K562 (cell line): Measurements from ENCODE around the gene GTF2H4. TPM values are rescaled to one million over a fixed set of nuclear protein-coding genes. Genes with fewer than 3 reads are reported as not detected.

ENCODE experiments used
- KHSRP ChIP-seq: fragments of 450-650 bp; IDR thresholded peaks from 2 replicates; pipeline ENCODE4 v1.6.1; 2017
- MCM2 ChIP-seq: fragments of 450-650 bp; IDR thresholded peaks from 2 replicates; pipeline ENCODE4 v1.6.1; 2017; ENCODE audit warnings: low read depth, mild to moderate bottlenecking
- POLR2AphosphoS5 ChIP-seq: IDR thresholded peaks from 2 replicates; pipeline ENCODE4 v1.6.1; 2011; ENCODE audit warnings: mild to moderate bottlenecking, low read depth, low read length, moderate library complexity; ENCODE audit not compliant: control insufficient read depth, insufficient read depth
- TARDBP ChIP-seq: fragments of 450-650 bp; IDR thresholded peaks from 2 replicates; pipeline ENCODE4 v1.6.1; 2016
- ZNF134 ChIP-seq: fragments of 250-450 bp; sonication (Bioruptor Pico); conservative IDR thresholded peaks from 2 replicates; pipeline ENCODE4 v1.4.0; 2020
- ZNF830 ChIP-seq: fragments of 250-450 bp; sonication (Bioruptor Pico); IDR thresholded peaks from 2 replicates; pipeline ENCODE4 v1.5.0; 2021; ENCODE audit warnings: mild to moderate bottlenecking
- polyA plus RNA-seq, 8 experiments: library from polyadenylated mRNA; depleted of rRNA in 4 of 8; stranded (reverse) in 5 of 8; unstranded in 3 of 8; fragments of >200 nt; fragmentation: Nextera tagmentation in 2 of 8; fragmentation: Illumina TruSeq in 1 of 8; extraction: Ambion mirVana in 2 of 8; extraction: Trizol in 1 of 8; gene quantifications; 2 replicates each; pipeline versions ENCODE4 v1.2.1 to v1.2.3, GENCODE V29; 2011 to 2014; ENCODE audit warnings: inconsistent platforms in 1 of 8, missing spikeins in 1 of 8
- total RNA-seq, 7 experiments: library from RNA; depleted of rRNA in 6 of 7; stranded (reverse); fragments of >200 nt in 6 of 7; fragmentation: Illumina TruSeq in 2 of 7; extraction: Trizol in 2 of 7; gene quantifications; 2 replicates each; pipeline versions ENCODE4 v1.2.1 to v1.2.3, GENCODE V29; 2011 to 2021; ENCODE audit warnings: low replicate concordance in 1 of 7
- TF ChIP-seq, protein P1 (sequence below): fragments of 250-450 bp; sonication (Bioruptor Pico); IDR thresholded peaks from 2 replicates; pipeline ENCODE4 v1.4.0; 2020; ENCODE audit warnings: borderline replicate concordance
- TF ChIP-seq, protein P2 (sequence below): fragments of 250-450 bp; sonication (Bioruptor Pico); IDR thresholded peaks from 2 replicates; pipeline ENCODE4 v1.4.0; 2020
- TF ChIP-seq, protein P3 (sequence below): fragments of 450-650 bp; formaldehyde crosslinking; conservative IDR thresholded peaks from 2 replicates; pipeline ENCODE4 v1.4.0; 2022; ENCODE audit warnings: mild to moderate bottlenecking, missing genetic modification characterization
- TF ChIP-seq, protein P4 (sequence below): fragments of 250-450 bp; sonication (Bioruptor Pico); IDR thresholded peaks from 2 replicates; pipeline ENCODE4 v1.4.0; 2020; ENCODE audit warnings: mild to moderate bottlenecking, moderate library complexity
- TF ChIP-seq, protein P5 (sequence below): IDR thresholded peaks from 2 replicates; pipeline ENCODE4 v1.6.1; 2011; ENCODE audit warnings: borderline replicate concordance, low read depth, mild to moderate bottlenecking, moderate library complexity, low read length; ENCODE audit not compliant: insufficient read depth, poor library complexity, severe bottlenecking

Gene GTF2H4
- total and polyA plus RNA-seq, 9 of the 15 experiments (the other 6 are each of a cell fraction or from before 2014, with no cell fraction given): 3.6 to 86.1 (median 39.6) TPM

DNA sequence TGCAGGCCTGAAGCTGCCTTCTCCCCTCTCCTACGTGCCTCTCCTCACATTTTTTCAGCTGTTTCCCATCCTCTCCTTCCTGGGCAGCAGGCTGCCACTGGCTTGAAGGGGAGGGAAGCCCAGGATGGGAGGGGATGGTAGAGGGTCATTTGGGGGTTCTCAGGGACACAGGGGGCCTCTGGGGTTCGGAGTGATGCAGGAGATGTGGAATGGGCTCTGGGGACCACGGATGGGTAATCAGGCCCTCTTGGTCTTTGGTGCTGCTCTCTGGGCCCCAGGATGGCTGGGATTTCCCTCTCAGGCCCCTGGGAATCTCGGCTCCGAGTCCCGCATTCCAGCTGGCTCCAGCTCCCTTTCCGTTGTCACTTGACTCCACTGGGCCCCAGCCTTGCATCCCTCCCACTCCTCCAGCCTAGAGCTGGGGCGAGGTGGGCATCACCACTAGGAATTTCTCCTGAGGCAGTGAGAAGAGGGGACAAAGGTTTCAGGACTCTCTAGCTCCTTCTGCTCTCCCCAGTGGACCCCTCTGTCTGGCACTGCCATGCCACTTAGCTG lies 25.7 kb upstream of the GTF2H4 start (continued):
- TF ChIP-seq POLR2AphosphoS5: no peak
- TF ChIP-seq TARDBP: no peak
- TF ChIP-seq ZNF134 (CRISPR knock-in tag): no peak
- TF ChIP-seq, protein P1, sequence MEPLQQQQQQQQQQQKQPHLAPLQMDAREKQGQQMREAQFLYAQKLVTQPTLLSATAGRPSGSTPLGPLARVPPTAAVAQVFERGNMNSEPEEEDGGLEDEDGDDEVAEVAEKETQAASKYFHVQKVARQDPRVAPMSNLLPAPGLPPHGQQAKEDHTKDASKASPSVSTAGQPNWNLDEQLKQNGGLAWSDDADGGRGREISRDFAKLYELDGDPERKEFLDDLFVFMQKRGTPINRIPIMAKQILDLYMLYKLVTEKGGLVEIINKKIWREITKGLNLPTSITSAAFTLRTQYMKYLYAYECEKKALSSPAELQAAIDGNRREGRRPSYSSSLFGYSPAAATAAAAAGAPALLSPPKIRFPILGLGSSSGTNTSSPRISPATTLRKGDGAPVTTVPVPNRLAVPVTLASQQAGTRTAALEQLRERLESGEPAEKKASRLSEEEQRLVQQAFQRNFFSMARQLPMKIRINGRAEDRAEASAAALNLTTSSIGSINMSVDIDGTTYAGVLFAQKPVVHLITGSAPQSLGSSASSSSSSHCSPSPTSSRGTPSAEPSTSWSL: no peak
- TF ChIP-seq, protein P2, sequence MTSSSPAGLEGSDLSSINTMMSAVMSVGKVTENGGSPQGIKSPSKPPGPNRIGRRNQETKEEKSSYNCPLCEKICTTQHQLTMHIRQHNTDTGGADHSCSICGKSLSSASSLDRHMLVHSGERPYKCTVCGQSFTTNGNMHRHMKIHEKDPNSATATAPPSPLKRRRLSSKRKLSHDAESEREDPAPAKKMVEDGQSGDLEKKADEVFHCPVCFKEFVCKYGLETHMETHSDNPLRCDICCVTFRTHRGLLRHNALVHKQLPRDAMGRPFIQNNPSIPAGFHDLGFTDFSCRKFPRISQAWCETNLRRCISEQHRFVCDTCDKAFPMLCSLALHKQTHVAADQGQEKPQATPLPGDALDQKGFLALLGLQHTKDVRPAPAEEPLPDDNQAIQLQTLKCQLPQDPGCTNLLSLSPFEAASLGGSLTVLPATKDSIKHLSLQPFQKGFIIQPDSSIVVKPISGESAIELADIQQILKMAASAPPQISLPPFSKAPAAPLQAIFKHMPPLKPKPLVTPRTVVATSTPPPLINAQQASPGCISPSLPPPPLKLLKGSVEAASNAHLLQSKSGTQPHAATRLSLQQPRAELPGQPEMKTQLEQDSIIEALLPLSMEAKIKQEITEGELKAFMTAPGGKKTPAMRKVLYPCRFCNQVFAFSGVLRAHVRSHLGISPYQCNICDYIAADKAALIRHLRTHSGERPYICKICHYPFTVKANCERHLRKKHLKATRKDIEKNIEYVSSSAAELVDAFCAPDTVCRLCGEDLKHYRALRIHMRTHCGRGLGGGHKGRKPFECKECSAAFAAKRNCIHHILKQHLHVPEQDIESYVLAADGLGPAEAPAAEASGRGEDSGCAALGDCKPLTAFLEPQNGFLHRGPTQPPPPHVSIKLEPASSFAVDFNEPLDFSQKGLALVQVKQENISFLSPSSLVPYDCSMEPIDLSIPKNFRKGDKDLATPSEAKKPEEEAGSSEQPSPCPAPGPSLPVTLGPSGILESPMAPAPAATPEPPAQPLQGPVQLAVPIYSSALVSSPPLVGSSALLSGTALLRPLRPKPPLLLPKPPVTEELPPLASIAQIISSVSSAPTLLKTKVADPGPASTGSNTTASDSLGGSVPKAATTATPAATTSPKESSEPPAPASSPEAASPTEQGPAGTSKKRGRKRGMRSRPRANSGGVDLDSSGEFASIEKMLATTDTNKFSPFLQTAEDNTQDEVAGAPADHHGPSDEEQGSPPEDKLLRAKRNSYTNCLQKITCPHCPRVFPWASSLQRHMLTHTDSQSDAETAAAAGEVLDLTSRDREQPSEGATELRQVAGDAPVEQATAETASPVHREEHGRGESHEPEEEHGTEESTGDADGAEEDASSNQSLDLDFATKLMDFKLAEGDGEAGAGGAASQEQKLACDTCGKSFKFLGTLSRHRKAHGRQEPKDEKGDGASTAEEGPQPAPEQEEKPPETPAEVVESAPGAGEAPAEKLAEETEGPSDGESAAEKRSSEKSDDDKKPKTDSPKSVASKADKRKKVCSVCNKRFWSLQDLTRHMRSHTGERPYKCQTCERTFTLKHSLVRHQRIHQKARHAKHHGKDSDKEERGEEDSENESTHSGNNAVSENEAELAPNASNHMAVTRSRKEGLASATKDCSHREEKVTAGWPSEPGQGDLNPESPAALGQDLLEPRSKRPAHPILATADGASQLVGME (CRISPR knock-in tag): no peak
- TF ChIP-seq, protein P3, sequence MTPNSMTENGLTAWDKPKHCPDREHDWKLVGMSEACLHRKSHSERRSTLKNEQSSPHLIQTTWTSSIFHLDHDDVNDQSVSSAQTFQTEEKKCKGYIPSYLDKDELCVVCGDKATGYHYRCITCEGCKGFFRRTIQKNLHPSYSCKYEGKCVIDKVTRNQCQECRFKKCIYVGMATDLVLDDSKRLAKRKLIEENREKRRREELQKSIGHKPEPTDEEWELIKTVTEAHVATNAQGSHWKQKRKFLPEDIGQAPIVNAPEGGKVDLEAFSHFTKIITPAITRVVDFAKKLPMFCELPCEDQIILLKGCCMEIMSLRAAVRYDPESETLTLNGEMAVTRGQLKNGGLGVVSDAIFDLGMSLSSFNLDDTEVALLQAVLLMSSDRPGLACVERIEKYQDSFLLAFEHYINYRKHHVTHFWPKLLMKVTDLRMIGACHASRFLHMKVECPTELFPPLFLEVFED (CRISPR knock-in tag): no peak
- TF ChIP-seq MCM2: no peak
- no peak for TF ChIP-seq KHSRP
- TF ChIP-seq, protein P4, sequence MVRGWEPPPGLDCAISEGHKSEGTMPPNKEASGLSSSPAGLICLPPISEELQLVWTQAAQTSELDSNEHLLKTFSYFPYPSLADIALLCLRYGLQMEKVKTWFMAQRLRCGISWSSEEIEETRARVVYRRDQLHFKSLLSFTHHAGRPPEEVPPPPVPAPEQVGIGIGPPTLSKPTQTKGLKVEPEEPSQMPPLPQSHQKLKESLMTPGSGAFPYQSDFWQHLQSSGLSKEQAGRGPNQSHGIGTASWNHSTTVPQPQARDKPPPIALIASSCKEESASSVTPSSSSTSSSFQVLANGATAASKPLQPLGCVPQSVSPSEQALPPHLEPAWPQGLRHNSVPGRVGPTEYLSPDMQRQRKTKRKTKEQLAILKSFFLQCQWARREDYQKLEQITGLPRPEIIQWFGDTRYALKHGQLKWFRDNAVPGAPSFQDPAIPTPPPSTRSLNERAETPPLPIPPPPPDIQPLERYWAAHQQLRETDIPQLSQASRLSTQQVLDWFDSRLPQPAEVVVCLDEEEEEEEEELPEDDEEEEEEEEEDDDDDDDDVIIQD (CRISPR knock-in tag): no peak
- TF ChIP-seq, protein P5, sequence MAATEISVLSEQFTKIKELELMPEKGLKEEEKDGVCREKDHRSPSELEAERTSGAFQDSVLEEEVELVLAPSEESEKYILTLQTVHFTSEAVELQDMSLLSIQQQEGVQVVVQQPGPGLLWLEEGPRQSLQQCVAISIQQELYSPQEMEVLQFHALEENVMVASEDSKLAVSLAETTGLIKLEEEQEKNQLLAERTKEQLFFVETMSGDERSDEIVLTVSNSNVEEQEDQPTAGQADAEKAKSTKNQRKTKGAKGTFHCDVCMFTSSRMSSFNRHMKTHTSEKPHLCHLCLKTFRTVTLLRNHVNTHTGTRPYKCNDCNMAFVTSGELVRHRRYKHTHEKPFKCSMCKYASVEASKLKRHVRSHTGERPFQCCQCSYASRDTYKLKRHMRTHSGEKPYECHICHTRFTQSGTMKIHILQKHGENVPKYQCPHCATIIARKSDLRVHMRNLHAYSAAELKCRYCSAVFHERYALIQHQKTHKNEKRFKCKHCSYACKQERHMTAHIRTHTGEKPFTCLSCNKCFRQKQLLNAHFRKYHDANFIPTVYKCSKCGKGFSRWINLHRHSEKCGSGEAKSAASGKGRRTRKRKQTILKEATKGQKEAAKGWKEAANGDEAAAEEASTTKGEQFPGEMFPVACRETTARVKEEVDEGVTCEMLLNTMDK: no peak
- TF ChIP-seq ZNF830 (CRISPR knock-in tag): no peak
